Ramos (cell line): ENCODE data around the gene SLC25A28.

Experiments
- in situ Hi-C: fragments of 300-500 bp; cut with MboI; formaldehyde crosslinking; loops from one replicate; pipeline ENCODE4 v1.14.3; 2022; ENCODE audit warnings: low sequenced_read_pairs; ENCODE audit not compliant: unreplicated experiment

The SLC25A28 gene, protein sequence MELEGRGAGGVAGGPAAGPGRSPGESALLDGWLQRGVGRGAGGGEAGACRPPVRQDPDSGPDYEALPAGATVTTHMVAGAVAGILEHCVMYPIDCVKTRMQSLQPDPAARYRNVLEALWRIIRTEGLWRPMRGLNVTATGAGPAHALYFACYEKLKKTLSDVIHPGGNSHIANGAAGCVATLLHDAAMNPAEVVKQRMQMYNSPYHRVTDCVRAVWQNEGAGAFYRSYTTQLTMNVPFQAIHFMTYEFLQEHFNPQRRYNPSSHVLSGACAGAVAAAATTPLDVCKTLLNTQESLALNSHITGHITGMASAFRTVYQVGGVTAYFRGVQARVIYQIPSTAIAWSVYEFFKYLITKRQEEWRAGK

DNA sequence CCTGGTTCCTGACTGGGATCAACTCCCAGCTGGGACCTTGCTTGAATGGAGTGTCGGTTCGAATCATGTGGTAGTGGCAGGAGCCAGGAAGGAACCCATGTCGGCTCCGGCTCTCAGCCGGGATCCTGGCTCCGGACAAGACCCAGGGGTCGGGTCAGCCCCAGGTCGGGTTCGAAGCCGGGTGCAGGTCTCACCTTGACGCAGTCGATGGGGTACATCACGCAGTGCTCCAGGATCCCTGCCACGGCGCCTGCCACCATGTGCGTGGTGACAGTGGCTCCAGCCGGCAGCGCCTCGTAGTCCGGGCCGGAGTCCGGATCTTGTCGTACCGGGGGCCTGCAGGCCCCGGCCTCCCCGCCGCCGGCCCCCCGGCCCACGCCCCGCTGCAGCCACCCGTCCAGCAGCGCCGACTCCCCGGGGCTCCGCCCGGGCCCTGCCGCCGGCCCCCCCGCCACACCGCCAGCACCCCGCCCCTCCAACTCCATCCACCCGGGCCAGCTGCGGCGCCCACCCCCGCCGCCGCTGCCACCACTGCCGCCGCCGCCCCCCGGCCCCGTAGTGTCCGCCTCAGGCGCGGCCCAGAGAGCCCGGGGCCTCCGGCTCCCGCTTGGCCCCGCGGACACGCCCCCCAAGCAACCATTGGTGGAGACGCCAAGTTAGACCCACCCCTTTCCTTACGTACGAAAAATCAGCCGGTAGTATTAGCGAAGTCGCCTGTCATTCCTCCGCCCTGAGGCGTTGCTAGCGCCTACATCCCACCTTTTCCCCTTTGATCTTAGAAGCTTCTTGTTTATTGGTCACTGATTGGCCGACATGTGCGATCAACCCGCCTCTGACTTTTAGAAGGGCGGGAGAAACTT lies at the start of gene SLC25A28:
SLC25A28 (minus strand) TSS at position 589 of the 860 bp plus-strand sequence; CDS start at position 485, 104 bp downstream.
- in situ Hi-C loops = no loop called here

- in situ Hi-C loops = no loop called here
Observed at GRCh38 chr10:99667108-99667751, 47.0 kb upstream of the SLC25A28 start.

DNA sequence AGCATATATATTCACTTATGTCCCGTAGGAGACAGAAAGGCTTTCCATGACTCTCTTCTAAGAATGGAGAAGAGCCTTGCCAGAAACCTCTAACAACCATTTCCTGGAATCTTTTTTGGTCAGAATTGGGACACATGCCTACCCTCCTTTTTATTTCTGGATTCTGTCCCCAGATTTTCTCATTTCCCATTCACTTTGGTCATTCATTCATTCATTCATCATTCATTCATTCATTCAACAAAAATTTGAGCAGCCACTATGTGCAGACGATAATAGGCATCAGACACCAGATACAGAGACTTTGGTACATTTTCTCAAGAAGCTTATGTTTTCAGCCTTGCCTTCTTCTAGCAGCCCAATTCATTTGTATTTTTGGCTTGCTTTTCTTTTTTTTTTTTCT lies 45.1 kb upstream of the SLC25A28 start:
- in situ Hi-C loops = no loop called here

DNA sequence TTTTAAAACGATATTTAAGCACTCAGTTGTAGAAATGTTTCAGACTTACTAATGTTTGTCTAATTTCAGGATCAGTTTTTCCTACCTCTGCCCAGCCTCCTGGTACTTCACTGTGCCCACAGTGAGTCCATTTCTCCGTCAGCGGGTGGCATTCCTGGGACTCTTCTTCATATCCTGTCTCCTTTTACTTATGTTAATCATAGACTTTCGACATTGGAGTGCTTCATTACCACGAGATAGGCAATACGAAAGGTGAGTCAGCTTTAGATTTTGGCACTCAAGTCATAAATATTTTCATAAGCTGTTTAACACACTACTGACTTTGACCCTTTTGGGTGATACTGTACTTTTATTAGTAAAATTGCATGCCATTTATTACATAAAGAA lies 41.1 kb upstream of the SLC25A28 start:
- in situ Hi-C loops = no loop called here

- in situ Hi-C loops = no loop called here
Observed at GRCh38 chr10:99660662-99661376, 40.6 kb upstream of the SLC25A28 start.

DNA sequence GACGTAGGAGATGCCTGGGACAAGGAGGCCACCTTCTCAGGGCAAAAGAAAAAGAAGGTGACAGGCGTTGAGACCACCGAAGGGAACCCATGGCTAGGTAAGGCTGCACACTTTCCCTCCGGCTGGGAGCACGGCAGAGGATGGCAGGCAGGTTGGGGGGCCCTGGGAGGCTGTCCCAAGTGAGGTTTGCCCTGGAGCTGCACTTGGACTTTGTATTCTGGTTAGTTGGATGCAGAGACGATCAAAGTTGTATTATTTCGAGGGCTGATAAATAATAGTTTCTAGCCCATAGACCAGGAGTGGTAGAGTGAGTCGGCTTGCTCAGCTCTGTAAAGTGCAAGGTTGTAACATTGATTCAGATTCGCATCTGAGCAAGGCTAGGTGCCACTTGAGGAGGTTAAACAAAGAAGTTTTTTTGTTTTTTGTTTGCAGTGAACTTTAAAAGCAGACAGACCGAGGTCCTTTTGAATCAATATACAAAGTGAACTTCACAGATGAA lies 39.7 kb upstream of the SLC25A28 start:
- in situ Hi-C loops = no loop called here

DNA sequence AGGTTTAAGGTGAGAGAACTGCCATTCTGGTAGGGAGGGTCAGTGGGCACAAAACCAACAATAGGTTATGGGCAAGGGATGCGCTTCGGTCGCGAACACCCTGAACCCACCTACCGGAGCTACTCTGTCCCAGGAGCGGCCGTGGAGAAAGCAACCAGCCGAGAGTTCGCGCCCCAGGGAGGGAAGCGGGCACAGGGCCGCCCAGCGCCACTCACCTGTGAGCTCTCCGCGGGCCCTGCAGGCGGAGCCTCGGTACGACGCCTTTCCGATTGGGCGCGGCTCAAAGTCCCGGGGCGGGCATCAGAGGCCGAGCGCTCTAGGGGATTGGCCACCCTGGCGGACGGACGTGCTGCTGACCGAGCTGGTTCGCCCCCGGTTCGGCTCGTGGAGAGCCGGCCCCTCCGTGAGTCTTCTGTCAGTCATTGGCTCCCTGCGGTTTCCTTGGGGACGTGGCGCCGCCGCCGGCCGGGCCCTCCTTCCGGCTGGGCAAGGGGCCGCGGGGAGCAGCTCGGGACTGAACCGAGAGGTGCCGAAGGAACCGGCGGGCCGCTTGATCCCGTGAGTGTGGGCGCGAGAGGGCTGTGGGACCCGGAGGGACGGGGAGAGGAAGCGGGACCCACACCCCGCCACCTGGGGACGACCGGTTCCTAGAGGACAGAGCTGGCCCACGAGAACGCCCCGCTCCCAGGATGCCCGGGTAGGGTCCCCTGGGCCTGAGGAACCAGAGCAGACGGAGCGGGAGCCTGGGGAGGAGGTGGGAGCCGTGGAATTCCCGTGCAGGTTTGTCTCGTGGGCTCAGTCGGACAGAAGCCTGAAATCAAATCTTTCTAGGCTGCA lies 39.0 kb upstream of the SLC25A28 start, which contains the start of gene ENTPD7:
ENTPD7 (plus strand) TSS at position 479 of the 837 bp plus-strand sequence. CDS start 448 bp downstream, outside the sequence.
- in situ Hi-C loops = no loop called here

- in situ Hi-C loops = no loop called here
Observed at GRCh38 chr10:99658622-99659030, 38.4 kb upstream of the SLC25A28 start.

GRCh38 chr10:99656199-99657064 lies 36.2 kb upstream of the SLC25A28 start:
- in situ Hi-C loops = no loop called here

GRCh38 chr10:99654390-99655175 lies 34.3 kb upstream of the SLC25A28 start:
- in situ Hi-C loops = no loop called here

DNA sequence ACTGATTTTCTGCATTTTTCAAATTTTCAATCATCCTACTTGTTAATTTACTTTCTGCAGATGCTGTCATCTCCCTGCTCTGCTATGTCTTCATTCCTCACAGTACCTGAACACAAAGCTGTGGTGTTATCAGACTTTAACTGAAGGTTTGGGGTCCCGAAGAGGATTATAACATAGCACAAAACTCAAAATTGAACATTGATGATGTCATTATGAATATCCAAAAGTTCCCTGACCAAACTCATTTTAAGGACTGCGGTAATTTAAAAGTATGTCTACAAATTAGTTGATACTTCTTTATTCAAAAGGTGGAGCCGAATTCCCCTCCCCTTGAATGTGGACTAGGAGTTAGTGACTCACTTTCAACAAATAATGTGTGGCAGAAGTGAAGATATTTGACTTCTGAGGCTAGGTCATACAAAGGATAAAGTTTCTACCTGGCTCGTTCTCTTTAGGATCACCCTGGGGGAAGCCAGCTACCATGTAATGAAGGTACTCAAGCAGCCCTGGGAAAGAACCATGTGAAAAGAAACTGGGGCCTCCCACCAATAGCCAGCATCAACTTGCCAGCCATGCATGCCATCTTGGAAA lies 32.7 kb upstream of the SLC25A28 start:
- in situ Hi-C loops = no loop called here

DNA sequence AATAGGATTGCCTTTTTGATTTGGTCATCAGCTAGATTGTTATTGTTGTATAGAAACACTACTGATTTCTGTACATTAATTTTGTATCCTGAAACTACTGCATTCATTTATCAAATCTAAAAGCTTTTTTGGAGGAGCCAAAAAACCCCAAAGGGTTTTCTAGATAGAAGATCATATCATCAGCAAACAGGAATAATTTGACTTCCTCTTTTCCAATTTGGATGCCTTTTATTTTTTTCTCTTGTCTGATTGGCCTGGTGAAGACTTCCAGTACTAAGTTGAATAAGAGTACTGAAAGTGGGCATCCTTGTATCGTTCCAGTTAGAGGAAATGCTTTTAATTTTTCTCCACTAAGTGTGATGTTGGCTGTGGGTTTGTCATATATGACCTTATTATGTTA lies 28.5 kb upstream of the SLC25A28 start:
- in situ Hi-C loops = no loop called here

GRCh38 chr10:99647601-99648151 lies 27.4 kb upstream of the SLC25A28 start:
- in situ Hi-C loops = no loop called here

DNA sequence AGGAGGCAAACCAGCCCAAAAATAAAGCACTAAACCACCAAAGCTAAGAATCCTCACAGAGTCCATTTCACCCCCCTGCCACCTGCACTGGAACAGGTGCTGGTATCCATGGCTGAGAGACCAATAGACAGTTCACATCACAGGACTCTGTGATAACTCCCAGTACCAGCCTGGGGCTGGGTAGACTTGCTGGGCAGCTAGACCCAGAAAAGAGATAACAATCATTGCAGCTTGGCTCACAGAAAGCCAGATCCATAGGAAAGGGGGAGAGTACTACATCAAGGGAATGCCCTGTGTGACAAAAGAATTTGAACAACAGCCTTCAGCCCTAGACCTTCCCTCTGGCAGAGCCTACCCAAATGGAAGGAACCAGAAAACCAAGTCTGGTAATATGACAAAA lies 13.6 kb upstream of the SLC25A28 start:
- in situ Hi-C loops = no loop called here

DNA sequence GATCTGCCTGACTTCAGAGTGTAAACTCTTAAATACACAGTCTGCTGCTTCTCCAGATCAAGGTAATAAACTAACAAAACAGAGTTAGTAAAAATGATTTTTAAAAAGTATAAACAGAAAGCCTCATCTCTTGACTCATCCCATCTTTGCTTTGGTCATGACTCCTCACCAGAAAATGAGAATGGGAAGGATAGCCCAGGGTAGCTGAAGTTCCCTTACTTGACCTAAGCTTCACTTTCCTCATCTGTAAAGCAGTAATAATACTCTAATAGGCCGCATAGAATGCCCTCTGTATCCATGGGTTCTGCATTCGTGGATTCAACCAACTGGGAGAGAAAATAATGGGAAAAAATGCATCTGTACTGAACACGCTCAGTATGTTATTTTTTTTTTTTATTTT lies 11.3 kb upstream of the SLC25A28 start:
- in situ Hi-C loops = no loop called here

DNA sequence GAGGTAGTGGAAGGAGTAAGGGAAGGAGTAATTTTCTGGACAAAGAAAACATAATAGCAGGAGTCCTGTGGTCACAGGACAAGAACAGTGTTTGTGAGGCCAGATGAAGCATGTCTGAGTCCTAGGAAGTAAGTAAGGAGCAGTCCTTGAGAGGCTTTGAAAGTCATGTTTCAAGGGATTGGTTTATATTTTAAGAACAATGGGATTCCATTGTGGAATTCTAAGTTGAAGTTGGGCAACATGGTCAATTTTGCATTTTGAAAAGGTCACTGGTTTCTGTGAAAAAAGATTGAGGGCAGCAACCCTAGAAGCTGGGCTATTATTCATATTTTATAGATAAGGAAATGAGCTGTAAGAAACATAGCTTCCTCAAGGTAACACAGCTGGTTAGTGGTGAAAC lies 10.8 kb upstream of the SLC25A28 start:
- in situ Hi-C loops = no loop called here

GRCh38 chr10:99630433-99630832 lies 10.2 kb upstream of the SLC25A28 start:
- in situ Hi-C loops = no loop called here
